WTC11 (cell line): ENCODE data around the gene SHPK. TPM values are rescaled to one million over a fixed set of nuclear protein-coding genes. Genes with fewer than 3 reads are reported as not detected.

Experiments used
- ATAC-seq: fragments of 200-7000 bp; cut with Tn5 transposase; 2 replicates; pipeline ENCODE4 v1.10.0; 2021; ENCODE audit warnings: mild to moderate bottlenecking, moderate library complexity
- CTCF ChIA-PET: fragments of 300-600 bp; sonication (Branson Sonifier 250); formaldehyde crosslinking; loops from one replicate; lab custom pipeline; 2021; ENCODE audit warnings: antibody characterized with exemption; lab: Charles Lee
- POLR2A ChIA-PET: fragments of 350-600 bp; sonication (Branson Sonifier 250); formaldehyde crosslinking; loops from one replicate; lab custom pipeline; 2021; ENCODE audit warnings: antibody characterized with exemption; lab: Charles Lee
- DNase-seq: peaks from one replicate; pipeline ENCODE4 v3.0.0; 2021; ENCODE audit warnings: low spot score
- H3K27ac Mint-ChIP-seq: 2 replicates; pipeline ENCODE4 v1.8.0; 2021; ENCODE audit warnings: mixed read lengths
- H3K27me3 Mint-ChIP-seq: 2 replicates; pipeline ENCODE4 v1.8.0; 2021; ENCODE audit warnings: low read depth, mild to moderate bottlenecking, moderate library complexity, mixed read lengths
- H3K36me3 Mint-ChIP-seq: 2 replicates; pipeline ENCODE4 v1.8.0; 2021; ENCODE audit warnings: mixed read lengths
- H3K4me1 Mint-ChIP-seq: 2 replicates; pipeline ENCODE4 v1.8.0; 2022; ENCODE audit warnings: mixed read lengths
- H3K4me3 Mint-ChIP-seq: 2 replicates; pipeline ENCODE4 v1.8.0; 2021; ENCODE audit warnings: mild to moderate bottlenecking, moderate library complexity, mixed read lengths
- H3K9me3 Mint-ChIP-seq: 2 replicates; pipeline ENCODE4 v1.8.0; 2021; ENCODE audit warnings: mixed read lengths
- ATF1 ChIP-seq: sonication (generic); formaldehyde crosslinking; IDR thresholded peaks from 2 replicates; pipeline ENCODE4 v1.8.1; 2023; ENCODE audit warnings: mild to moderate bottlenecking, moderate library complexity, missing genetic modification reagents
- ATF2 ChIP-seq: sonication (generic); formaldehyde crosslinking; IDR thresholded peaks from 2 replicates; pipeline ENCODE4 v1.8.1; 2022; ENCODE audit warnings: low read depth, missing genetic modification reagents, borderline replicate concordance
- ATF6 ChIP-seq: sonication (generic); formaldehyde crosslinking; IDR thresholded peaks from 2 replicates; pipeline ENCODE4 v1.8.1; 2023; ENCODE audit warnings: mild to moderate bottlenecking, missing genetic modification reagents
- CDX4 ChIP-seq: fragments of 250-450 bp; sonication (Bioruptor Pico); IDR thresholded peaks from 2 replicates; pipeline ENCODE4 v1.9.0; 2021; ENCODE audit warnings: moderate library complexity, mild to moderate bottlenecking, inconsistent platforms, borderline replicate concordance
- CREM ChIP-seq: sonication (generic); formaldehyde crosslinking; IDR thresholded peaks from 2 replicates; pipeline ENCODE4 v1.8.1; 2022; ENCODE audit warnings: mild to moderate bottlenecking, missing genetic modification reagents, moderate library complexity
- CTCF ChIP-seq: fragments of 200-600 bp; IDR thresholded peaks from 2 replicates; pipeline ENCODE4 v1.8.0; 2022; ENCODE audit warnings: antibody characterized with exemption
- ELF4 ChIP-seq: sonication (generic); formaldehyde crosslinking; IDR thresholded peaks from 2 replicates; pipeline ENCODE4 v1.8.1; 2022; ENCODE audit warnings: low read depth, mild to moderate bottlenecking, moderate library complexity, missing genetic modification reagents
- EMX1 ChIP-seq: fragments of 250-450 bp; sonication (Bioruptor Pico); IDR thresholded peaks from 2 replicates; pipeline ENCODE4 v1.8.0; 2021; ENCODE audit warnings: mild to moderate bottlenecking
- FOXK1 ChIP-seq: sonication (generic); formaldehyde crosslinking; IDR thresholded peaks from 2 replicates; pipeline ENCODE4 v1.8.0; 2022; ENCODE audit warnings: mild to moderate bottlenecking, moderate library complexity, missing genetic modification reagents
- FOXP1 ChIP-seq: sonication (generic); formaldehyde crosslinking; IDR thresholded peaks from 2 replicates; pipeline ENCODE4 v1.8.0; 2022; ENCODE audit warnings: missing genetic modification reagents, mild to moderate bottlenecking, moderate library complexity, borderline replicate concordance
- HMGA2 ChIP-seq: fragments of 250-450 bp; sonication (Bioruptor Pico); IDR thresholded peaks from 2 replicates; pipeline ENCODE4 v1.4.0; 2021; ENCODE audit warnings: mild to moderate bottlenecking, moderate library complexity
- JUN ChIP-seq: sonication (generic); formaldehyde crosslinking; IDR thresholded peaks from 2 replicates; pipeline ENCODE4 v1.8.0; 2023; ENCODE audit warnings: mild to moderate bottlenecking, missing genetic modification reagents
- KAT7 ChIP-seq: sonication (generic); formaldehyde crosslinking; IDR thresholded peaks from 2 replicates; pipeline ENCODE4 v1.8.1; 2023; ENCODE audit warnings: missing genetic modification reagents, mild to moderate bottlenecking, borderline replicate concordance
- MAX ChIP-seq: sonication (generic); formaldehyde crosslinking; IDR thresholded peaks from 2 replicates; pipeline ENCODE4 v1.8.0; 2022; ENCODE audit warnings: mild to moderate bottlenecking, missing genetic modification reagents
- MYBL2 ChIP-seq: sonication (generic); formaldehyde crosslinking; IDR thresholded peaks from 2 replicates; pipeline ENCODE4 v1.8.1; 2023; ENCODE audit warnings: mild to moderate bottlenecking, moderate library complexity, missing genetic modification reagents
- NFYB ChIP-seq: sonication (generic); formaldehyde crosslinking; conservative IDR thresholded peaks from 2 replicates; pipeline ENCODE4 v1.8.0; 2022; ENCODE audit warnings: low read depth, missing genetic modification reagents
- RELA ChIP-seq: sonication (generic); formaldehyde crosslinking; IDR thresholded peaks from 2 replicates; pipeline ENCODE4 v1.8.1; 2022; ENCODE audit warnings: missing genetic modification reagents, mild to moderate bottlenecking, borderline replicate concordance
- SP1 ChIP-seq: sonication (generic); formaldehyde crosslinking; conservative IDR thresholded peaks from 2 replicates; pipeline ENCODE4 v1.8.1; 2022; ENCODE audit warnings: missing genetic modification reagents
- TEAD4 ChIP-seq: sonication (generic); formaldehyde crosslinking; IDR thresholded peaks from 2 replicates; pipeline ENCODE4 v1.8.0; 2022; ENCODE audit warnings: mild to moderate bottlenecking, missing genetic modification reagents
- ZBTB21 ChIP-seq: sonication (generic); formaldehyde crosslinking; IDR thresholded peaks from 2 replicates; pipeline ENCODE4 v1.8.1; 2023; ENCODE audit warnings: mild to moderate bottlenecking, missing genetic modification reagents, borderline replicate concordance
- ZBTB43 ChIP-seq: sonication (generic); formaldehyde crosslinking; IDR thresholded peaks from 2 replicates; pipeline ENCODE4 v1.8.1; 2023; ENCODE audit warnings: mild to moderate bottlenecking, missing genetic modification reagents
- ZMAT4 ChIP-seq: fragments of 250-450 bp; sonication (Bioruptor Pico); IDR thresholded peaks from 2 replicates; pipeline ENCODE4 v1.9.0; 2021; ENCODE audit warnings: mild to moderate bottlenecking
- ZNF121 ChIP-seq: sonication (generic); formaldehyde crosslinking; IDR thresholded peaks from 2 replicates; pipeline ENCODE4 v1.8.0; 2023; ENCODE audit warnings: missing genetic modification reagents
- ZNF317 ChIP-seq: sonication (generic); formaldehyde crosslinking; IDR thresholded peaks from 2 replicates; pipeline ENCODE4 v1.8.1; 2023; ENCODE audit warnings: low read depth, mild to moderate bottlenecking, moderate library complexity, missing genetic modification reagents, borderline replicate concordance
- total RNA-seq: library from RNA; stranded (reverse); gene quantifications from 3 replicates; pipeline ENCODE4 v1.2.3, GENCODE V29; 2021
- TF ChIP-seq, protein P1 (sequence below): sonication (generic); formaldehyde crosslinking; IDR thresholded peaks from 2 replicates; pipeline ENCODE4 v1.8.1; 2023; ENCODE audit warnings: mild to moderate bottlenecking, missing genetic modification reagents, moderate library complexity

SHPK gene
- total RNA-seq, 1 experiment from 2014 or later = 29.2 TPM

DNA sequence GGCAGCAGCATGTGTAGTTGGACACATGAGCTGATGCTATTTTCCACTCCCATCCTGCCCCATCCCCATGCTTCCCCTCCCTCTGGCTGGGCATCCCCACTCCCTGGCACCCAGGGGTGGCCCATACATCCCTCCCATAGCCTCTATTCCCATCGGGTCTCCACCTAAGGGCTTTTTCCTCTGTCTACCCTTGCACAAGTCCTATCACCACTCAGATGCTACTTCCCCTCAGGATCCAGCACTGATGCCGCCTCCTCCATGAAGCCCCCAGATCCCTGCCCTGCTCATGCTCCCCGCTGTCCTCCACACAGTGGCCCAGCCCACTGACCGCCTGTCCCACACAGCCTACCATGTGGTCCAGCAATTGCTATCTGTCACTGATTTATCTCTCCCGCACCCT, 42.7 kb downstream of the SHPK start (continued):
- no peak for TF ChIP-seq ZNF121 (CRISPR knock-in tag)
- TF ChIP-seq ZNF317 (CRISPR knock-in tag) = no peak
- TF ChIP-seq TEAD4 = no peak
- no peak for TF ChIP-seq KAT7
- TF ChIP-seq NFYB (CRISPR knock-in tag) = no peak
- TF ChIP-seq FOXK1 (CRISPR knock-in tag) = no peak
- TF ChIP-seq RELA (CRISPR knock-in tag) = no peak
- no peak for TF ChIP-seq ZMAT4
- TF ChIP-seq ATF2 (CRISPR knock-in tag) = no peak

DNA sequence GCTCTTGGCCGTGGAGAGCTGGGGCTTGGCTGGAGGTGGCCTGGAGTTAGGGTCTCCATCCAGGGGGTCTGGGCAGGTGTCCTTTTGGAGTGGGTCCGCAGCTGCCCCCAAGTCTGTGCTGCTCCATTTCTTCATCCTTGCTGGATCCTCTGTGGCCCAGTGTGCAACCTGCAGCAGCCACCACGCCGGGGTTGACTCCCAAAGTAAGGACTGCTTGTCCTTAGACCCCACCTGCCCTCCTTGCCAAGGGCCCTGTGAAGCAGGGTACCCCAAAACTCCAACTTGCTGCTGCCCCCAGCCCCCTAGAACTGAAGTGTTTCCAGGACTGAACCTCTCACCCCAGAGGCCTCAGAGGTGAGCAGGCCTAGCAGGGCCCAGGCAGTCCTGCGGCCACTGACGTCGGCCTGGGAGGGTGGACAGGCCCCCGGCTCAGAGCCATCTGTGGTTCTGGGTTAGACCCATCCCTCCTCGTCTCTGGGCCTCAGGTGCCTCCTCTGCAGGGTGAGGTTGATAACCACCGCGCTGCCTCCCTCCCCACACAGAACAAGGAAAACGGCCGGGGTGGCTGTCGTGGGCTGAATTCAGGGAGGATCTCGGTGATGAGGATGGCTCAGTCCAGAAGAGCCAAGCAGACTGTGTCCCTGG, 43.7 kb downstream of the SHPK start:
- CTCF ChIA-PET = interaction anchor here (1.7 kb wide), 1 partner anchor 10 kb away, joined by 5 read pairs; no protein-coding TSS in a partner anchor

More for the DNA sequence above, 43.7 kb downstream of the SHPK start:
- DNase-seq (no peak), ATAC-seq (no peak)
- H3K4me1 Mint-ChIP-seq = no peaks in the 10 kb centered on the region
- no peaks in the 10 kb centered on the region for H3K9me3 Mint-ChIP-seq
- no peak overlapping the region for H3K27ac Mint-ChIP-seq
- no peak overlapping the region for H3K4me3 Mint-ChIP-seq
- H3K36me3 Mint-ChIP-seq = peaks cover 10% of the 10 kb centered on the region
- TF ChIP-seq CDX4 (no peak), FOXP1 (CRISPR knock-in tag) (no peak), ATF1 (CRISPR knock-in tag) (no peak), MYBL2 (CRISPR knock-in tag) (no peak), RELA (CRISPR knock-in tag) (no peak), CREM (CRISPR knock-in tag) (no peak), EMX1 (CRISPR knock-in tag) (no peak), JUN (CRISPR knock-in tag) (no peak), ZNF121 (CRISPR knock-in tag) (no peak), SP1 (CRISPR knock-in tag) (no peak), ELF4 (CRISPR knock-in tag) (no peak), MAX (CRISPR knock-in tag) (no peak), ATF6 (CRISPR knock-in tag) (no peak), CTCF (no peak), ZBTB21 (CRISPR knock-in tag) (no peak), HMGA2 (CRISPR knock-in tag) (no peak), TEAD4 (no peak), ZBTB43 (CRISPR knock-in tag) (no peak)
- TF ChIP-seq, protein P1, sequence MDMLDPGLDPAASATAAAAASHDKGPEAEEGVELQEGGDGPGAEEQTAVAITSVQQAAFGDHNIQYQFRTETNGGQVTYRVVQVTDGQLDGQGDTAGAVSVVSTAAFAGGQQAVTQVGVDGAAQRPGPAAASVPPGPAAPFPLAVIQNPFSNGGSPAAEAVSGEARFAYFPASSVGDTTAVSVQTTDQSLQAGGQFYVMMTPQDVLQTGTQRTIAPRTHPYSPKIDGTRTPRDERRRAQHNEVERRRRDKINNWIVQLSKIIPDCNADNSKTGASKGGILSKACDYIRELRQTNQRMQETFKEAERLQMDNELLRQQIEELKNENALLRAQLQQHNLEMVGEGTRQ (CRISPR knock-in tag) = no peak
- POLR2A ChIA-PET = no interaction called here
- H3K27me3 Mint-ChIP-seq = no peaks in the 10 kb centered on the region
